ENCODE measurements around the gene TIMP4. TPM values are rescaled to one million over a fixed set of nuclear protein-coding genes. Genes with fewer than 3 reads are reported as not detected.

Gene TIMP4
- total RNA-seq, 2 experiments from 2014 or later = not detected

DNA sequence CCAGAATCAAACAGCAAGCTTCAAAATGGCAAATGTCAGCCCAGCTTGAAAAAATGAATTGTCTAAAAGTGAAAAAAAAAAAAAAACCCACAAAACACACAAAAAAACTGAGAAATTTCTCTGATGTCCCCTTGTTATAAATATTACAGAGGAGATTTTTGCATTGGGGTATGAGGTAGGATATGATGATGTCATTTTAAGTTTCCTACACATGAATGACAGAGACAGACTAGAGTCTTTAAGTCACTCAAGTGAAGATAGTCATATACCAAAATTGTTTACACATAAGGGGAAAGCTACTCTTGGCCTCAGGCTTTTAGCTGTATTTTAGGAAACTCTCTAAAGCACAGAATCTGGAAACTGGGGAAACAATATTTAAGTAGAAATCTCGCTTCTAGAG, 32.9 kb downstream of the TIMP4 start:
- CTCF ChIA-PET = no interaction called here
- POLR2A ChIA-PET = no interaction called here

DNA sequence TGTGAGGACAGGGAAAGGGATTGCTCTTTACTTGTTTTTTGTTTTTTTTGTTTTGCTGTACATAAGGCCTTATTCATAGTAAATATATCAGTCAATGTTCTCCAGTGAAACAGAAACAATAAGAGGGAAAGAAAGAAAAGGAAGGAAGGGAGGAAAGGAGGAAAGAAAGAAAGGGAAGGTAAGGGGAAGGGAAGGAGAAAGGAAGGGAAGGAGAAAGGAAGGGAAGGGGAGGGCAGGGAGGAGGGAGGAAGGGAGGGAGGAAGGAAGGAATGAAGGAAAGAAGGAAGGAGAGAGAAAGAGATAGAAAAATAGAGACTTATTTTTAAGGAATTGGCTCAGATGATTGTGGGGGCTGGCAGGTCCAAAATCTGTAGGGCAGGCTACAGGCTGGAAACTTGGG, 37.2 kb downstream of the TIMP4 start:
- ChIA-PET CTCF (no interaction called here), POLR2A (no interaction called here)

DNA sequence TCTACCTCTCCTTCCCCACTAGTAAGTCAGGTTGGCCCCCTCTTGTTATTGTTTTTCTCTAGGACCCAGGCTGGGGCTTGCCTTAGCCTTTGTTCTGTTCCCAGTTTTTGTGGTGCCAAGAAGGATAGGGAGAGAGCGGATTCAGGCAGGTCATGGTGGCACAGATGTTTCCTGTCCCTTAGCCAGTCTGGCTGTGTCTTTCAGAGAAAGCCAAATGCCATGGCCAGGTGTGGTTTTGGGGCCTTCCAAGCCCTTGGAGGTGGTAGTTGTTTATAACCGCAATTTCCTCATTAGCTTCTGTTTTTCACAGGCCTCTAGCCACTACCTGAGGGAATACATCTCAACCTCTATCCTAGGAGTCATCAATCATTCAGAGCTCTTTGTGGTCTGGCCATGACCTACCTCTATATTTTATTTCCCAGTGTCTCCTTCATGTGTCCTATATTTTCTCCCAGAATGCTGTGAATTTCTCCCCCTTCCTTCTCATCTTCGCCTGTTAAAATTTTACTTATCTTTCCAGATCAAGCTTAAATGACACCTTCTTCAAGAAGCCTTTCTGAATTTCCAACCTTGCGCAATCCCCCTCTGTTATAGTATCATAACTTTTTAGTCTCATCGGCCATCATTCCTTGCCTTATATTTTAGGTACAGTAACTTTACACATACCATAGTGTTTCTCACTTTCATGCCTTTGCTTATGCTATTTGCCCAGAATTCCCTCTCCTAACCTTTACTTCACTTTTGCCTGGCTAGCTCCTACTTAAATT, 38.2 kb downstream of the TIMP4 start:
- ChIA-PET CTCF (no interaction called here), POLR2A (no interaction called here)

DNA sequence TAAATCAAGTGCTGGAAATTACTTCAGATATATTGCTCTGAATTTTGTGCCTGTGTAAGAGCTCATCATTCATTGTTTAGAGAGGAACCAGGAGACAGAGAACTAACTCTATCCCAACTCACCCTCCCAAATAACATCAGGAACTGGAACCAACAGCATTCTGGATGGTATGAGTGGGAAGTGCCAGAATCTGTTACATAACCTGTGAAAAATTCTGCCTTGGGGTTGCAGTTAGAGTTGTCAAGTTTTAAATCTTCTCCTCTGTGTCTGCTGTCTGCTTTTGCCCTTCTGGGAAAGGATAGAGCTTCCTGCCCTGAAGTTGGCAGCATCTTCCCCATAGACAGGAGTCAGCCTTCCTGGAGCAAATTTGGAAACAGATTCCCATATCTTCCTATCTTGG, 41.2 kb downstream of the TIMP4 start:
- ChIA-PET CTCF (no interaction called here), POLR2A (no interaction called here)

DNA sequence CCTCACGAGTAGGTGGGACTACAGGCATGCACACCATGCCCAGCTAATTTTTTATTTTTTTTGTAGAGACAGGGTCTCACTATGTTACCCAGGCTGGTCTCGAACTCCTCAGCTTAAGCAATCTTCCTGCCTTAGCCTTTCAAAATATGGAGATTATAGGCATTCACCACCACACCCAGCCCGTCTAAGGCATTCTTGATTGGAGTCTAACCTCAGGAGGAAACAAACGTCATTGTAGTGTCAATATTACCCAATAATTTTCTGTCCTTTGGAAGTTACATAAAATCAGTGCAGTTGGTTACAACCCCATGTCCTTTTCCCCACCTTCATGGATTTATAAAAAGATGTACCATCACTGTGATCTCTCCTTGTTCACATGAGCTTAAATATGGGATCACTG, 41.8 kb downstream of the TIMP4 start:
- POLR2A ChIA-PET = no interaction called here
- CTCF ChIA-PET = no interaction called here

DNA sequence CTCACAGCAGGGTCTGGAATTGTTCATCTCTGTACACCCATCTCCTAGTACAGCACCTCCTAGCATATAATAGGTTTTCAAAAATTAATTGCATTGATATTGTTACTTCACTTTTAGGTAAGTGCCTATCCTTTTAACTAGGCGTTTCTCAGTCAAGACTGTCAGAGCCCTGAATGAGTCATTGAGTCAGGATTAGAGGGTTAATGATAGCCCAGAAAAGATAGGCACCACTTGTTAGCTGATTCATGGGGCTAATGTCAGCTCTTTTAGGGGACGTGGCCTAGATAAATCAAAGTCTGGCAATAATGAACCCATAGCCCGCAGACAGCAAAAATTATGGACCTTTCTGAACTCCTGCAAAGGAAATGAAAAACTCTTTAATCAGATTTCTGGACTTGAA, 42.9 kb downstream of the TIMP4 start:
- ChIA-PET CTCF (no interaction called here), POLR2A (no interaction called here)

DNA sequence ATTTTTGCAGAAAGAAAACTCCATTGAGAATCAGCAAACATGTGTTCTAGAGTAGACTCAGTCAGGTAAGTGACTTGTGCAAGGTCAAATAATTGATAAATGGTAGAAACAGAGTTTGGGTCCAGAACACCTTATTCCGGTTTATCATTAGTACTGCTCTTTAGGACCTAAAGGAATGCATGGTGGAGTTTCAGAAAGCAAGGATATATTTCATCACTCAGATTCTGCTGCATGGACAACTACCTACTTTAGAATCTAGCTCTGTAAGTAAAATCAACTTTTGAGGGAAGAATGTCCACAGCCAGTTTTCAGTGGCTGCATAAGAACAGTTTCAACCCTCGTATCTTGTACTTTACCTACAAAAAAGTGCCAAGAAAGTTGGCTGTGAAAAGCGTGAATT, 43.6 kb downstream of the TIMP4 start:
- CTCF ChIA-PET = no interaction called here
- POLR2A ChIA-PET = no interaction called here

DNA sequence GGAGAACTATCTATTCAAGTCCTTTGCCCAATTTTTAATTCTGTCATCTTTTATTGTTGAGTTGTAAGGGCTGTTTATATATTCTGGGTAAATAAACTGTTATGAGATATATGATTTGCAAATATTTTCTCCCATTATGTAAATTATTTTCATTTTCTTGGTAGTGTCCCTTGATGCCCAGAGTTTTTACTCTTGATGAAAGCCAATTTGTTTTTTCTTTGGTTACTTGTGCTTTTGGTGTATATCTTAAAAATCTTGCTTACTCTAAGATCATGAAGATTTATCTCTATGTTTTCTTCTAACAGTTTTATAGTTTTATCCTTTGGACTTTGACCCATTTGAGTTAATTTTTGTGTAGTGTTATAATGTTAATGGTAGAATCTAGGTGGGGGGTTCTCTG, 44.5 kb downstream of the TIMP4 start:
- ChIA-PET CTCF (interaction anchor here (0.6 kb wide), 1 partner anchor 320 kb away, joined by 3 read pairs; no protein-coding TSS in a partner anchor), POLR2A (interaction anchor here (0.5 kb wide), 1 partner anchor 294 kb away, joined by 3 read pairs; no protein-coding TSS in a partner anchor)

DNA sequence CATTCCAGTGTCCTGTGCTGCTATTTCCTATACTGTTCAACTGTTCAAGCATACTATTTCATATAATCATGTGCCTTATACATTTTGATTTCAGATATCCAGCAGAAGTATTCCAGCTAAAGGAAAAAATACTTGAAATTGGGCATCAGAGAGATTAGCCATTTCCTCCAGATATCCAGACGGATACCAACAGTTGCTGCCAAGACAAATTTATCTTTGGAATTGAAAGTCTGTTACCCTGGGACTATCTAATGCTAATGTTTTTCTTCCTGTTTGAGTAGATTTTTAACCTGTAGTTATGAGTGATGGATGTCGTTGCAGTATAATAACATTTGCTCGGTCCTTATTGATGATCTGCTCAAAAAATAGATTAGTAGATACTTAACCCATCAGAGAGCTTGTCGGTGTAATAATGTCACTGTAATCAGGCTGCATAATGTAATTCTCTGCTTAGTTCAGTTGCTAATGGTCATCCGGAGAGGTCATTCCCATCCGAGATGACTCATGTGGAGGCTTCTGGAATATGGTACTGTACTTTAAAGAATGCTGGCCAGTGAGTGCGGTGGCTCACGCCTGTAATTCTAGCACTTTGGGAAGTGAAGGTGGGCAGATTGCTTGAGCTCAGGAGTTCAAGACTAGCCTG, 51.5 kb downstream of the TIMP4 start:
- POLR2A ChIA-PET = no interaction called here

More for the DNA sequence above, 51.5 kb downstream of the TIMP4 start:
- CTCF ChIA-PET = no interaction called here

Other genes starting within 250 kb of the TIMP4 start
- gene SYN2, start 154.5 kb downstream of the TIMP4 start, total RNA-seq = under 1 TPM; 0.08 to 0.15 TPM
- under 1 TPM; 0.53 to 0.80 TPM for gene PPARG, start 130.2 kb upstream of the TIMP4 start, total RNA-seq